Neural crest cell (in vitro differentiated cells): ENCODE results near the gene ZDHHC6. TPM values are rescaled to one million over a fixed set of nuclear protein-coding genes. Genes with fewer than 3 reads are reported as not detected.

Experiments
- DNase-seq: peaks from one replicate; pipeline ENCODE4 v3.0.0; 2021; ENCODE audit warnings: low read depth, mixed read lengths, low spot score
- H3K27ac Mint-ChIP-seq: one replicate; pipeline ENCODE4 v1.8.0; 2021; ENCODE audit warnings: mild to moderate bottlenecking, mixed read lengths; ENCODE audit not compliant: unreplicated experiment
- H3K27me3 Mint-ChIP-seq: 2 replicates; pipeline ENCODE4 v1.8.0; 2021; ENCODE audit warnings: low read depth, mild to moderate bottlenecking, mixed read lengths
- H3K36me3 Mint-ChIP-seq: 2 replicates; pipeline ENCODE4 v1.8.0; 2021; ENCODE audit warnings: low read depth, mild to moderate bottlenecking, mixed read lengths
- H3K4me1 Mint-ChIP-seq: 2 replicates; pipeline ENCODE4 v1.8.0; 2021; ENCODE audit warnings: mixed read lengths
- H3K4me3 Mint-ChIP-seq: one replicate; pipeline ENCODE4 v1.8.0; 2021; ENCODE audit warnings: mild to moderate bottlenecking, mixed read lengths
- H3K9me3 Mint-ChIP-seq: 2 replicates; pipeline ENCODE4 v1.8.0; 2021; ENCODE audit warnings: mixed read lengths
- CTCF ChIP-seq: fragments of 200-600 bp; sonication (generic); conservative IDR thresholded peaks from 2 replicates; pipeline ENCODE4 v1.5.0; 2021; ENCODE audit warnings: antibody characterized with exemption, mild to moderate bottlenecking
- total RNA-seq: library from RNA; stranded (reverse); gene quantifications from 2 replicates; pipeline ENCODE4 v1.2.1, GENCODE V29; 2021

Gene ZDHHC6
- total RNA-seq, 1 donor from 2014 or later, result 45.0 TPM

GRCh38 chr10:112382515-112383235, 64.0 kb downstream of the ZDHHC6 start:
- Mint-ChIP-seq H3K27ac (no peak overlapping the region), H3K4me1 (peaks cover 17% of the 10 kb centered on the region), H3K9me3 (peaks cover 4% of the 10 kb centered on the region), H3K36me3 (no peaks in the 10 kb centered on the region), H3K27me3 (no peaks in the 10 kb centered on the region), H3K4me3 (no peak overlapping the region)
- TF ChIP-seq CTCF, result no peak
- no peak for DNase-seq

Other genes with a start within 250 kb of the ZDHHC6 start
- gene TECTB, start 163.5 kb downstream of the ZDHHC6 start, total RNA-seq, result not detected in 2 replicates
- not detected in 2 replicates for gene ACSL5, start 72.8 kb downstream of the ZDHHC6 start, total RNA-seq
- gene VTI1A, start 301 bp upstream of the ZDHHC6 start, total RNA-seq, result 30.4 and 34.2 TPM in 2 replicates